HS-5 (cell line): Measurements from ENCODE around the gene KCTD13.
"Not testable (repeated sequence)": the region's sequence is repeated elsewhere in the genome, so short reads cannot be mapped to it uniquely, and the experiment has no call there.

ENCODE experiments used
- DNase-seq: peaks from one replicate; pipeline ENCODE4 v3.0.0-alpha.2; 2012; ENCODE audit warnings: low read depth

The KCTD13 gene

GRCh38 chr16:29877266-29877961, 48.6 kb downstream of the KCTD13 start:
- no peak for DNase-seq

DNA sequence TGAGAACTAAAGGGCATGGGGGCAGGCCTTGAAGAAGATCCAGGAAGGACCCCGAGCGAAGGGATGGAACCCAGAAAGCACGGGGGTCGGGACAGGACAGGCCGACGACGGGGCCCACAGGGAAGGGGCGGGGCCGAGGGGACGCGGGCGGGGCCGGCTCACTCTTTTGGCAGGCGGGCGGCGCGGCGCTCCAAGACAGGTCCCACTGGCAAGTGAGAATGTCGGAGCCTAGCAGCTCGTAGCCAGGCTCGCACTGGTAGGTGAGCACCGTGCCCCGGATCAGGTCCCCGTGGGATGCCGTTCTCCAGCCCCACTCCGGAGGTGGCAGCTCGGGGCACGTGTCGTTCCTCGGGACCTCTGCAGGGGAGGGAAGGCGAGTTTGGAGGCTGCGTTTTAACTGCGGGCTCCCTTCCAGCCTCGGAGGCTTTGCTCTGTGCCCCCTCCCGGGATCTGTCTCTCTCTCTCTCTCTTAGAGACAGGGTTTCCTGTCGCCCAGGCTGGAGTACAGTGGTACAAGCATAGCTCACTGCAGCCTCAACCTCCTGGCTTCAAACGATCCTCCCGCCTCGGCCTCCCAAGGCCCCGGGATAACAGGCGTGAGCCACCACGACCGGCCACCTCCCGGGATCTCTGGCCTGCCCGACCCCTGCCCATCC, 49.3 kb downstream of the KCTD13 start:
- DNase-seq, result no peak

- no peak for DNase-seq
These were observed 49.8 kb downstream of the KCTD13 start for GRCh38 chr16:29876217-29876593.

- no peak for DNase-seq
These were observed 50.8 kb downstream of the KCTD13 start for GRCh38 chr16:29875206-29875605.

DNA sequence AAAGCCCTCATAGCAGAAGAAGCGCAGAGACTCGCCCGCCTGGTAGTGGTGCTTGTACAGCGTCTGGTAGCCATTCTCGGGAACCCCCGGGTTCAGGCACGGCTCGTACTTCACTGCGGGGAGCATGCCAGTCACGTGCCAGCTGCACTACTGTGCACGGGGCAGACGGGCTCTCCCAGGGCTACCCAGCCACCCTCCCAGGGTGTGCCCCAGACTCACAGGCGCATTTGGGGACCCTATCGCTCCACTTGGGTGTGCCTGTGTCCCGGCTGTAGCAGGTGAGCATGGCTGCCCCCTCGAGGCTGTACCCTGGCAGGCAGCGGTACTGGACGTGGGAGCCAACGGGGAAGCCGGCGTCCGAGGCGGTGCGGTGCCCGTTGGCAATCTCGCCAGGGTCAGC, 52.7 kb downstream of the KCTD13 start:
- DNase-seq, result no peak

GRCh38 chr16:29871822-29872546, 54.0 kb downstream of the KCTD13 start:
- DNase-seq, result no peak

DNA sequence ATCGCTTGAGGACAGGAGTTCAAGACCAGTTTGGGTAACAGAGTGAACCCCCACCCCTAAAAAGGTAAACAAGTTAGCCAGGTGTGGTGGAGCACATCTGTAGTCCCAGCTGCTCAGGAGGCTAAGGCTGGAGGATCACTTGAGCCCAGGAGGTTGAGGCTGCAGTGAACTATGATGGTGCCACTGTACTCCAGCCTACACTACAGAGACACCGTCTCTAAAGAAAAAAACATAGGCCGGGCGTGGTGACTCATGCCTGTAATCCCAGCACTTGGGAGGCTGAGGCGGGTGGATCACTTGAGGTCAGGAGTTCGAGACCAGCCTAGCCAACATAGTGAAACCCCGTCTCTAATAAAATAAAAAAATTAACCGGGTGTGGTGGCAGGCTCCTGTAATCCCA, 57.0 kb downstream of the KCTD13 start:
- not testable (repeated sequence) for DNase-seq

GRCh38 chr16:29868396-29869009, 57.5 kb downstream of the KCTD13 start:
- no peak for DNase-seq

- no peak for DNase-seq
These were observed 61.8 kb downstream of the KCTD13 start for GRCh38 chr16:29864205-29864604.

- no peak for DNase-seq
These were observed 62.4 kb downstream of the KCTD13 start for GRCh38 chr16:29863669-29863984.

- DNase-seq, result peak; percentile 99
These were observed 63.0 kb downstream of the KCTD13 start, which contains the start of gene CDIPT for GRCh38 chr16:29862884-29863668. TSS of gene CDIPT (minus strand) at chr16:29863226. CDS start at chr16:29862857, 369 bp downstream.

DNA sequence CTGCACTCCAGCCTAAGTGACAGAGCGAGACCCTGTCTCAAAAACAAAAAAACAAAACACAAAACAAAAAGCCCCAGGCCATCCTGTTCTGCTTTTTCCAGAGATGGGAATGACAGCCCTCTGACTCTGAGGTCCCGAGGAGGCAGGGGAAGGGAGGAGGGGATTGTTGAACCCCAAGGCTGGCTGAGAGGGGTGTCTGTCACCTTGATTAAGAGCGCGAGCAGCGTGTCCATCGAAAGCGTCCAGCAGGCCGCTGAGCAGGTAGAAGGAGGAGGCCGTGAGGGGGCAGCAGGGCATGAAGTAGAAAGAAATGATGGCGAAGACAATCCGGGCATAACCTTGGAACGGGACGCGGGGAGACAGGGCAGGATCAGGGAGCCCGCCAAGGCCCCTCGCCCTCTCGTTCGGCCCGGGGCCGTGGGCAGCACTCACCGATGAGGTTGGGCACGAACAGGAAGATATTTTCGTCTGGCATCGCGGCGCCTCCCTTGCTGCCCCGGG, 63.6 kb downstream of the KCTD13 start:
- no peak for DNase-seq

- DNase-seq, result no peak
These were observed 65.8 kb downstream of the KCTD13 start for GRCh38 chr16:29860218-29860617.

DNA sequence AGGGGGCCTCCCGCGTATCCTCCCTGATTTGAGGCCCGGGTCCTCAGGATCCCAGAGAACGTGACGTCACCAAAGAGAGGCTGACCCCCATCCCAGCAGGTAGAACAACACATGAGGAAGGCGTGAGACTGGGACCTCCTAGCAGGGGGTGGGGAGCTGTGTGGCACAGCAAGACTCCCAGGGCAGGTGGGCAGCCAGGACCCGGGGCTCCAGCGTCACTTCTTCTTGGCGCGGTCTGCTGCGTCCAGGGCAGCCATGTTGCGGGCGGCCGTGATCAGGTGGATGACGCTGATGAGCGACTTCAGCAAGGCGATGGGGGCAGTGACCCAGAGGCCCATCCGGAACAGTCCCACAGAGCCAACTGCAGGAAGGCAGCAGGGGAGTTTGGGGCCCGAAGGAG, 67.1 kb downstream of the KCTD13 start:
- no peak for DNase-seq

DNA sequence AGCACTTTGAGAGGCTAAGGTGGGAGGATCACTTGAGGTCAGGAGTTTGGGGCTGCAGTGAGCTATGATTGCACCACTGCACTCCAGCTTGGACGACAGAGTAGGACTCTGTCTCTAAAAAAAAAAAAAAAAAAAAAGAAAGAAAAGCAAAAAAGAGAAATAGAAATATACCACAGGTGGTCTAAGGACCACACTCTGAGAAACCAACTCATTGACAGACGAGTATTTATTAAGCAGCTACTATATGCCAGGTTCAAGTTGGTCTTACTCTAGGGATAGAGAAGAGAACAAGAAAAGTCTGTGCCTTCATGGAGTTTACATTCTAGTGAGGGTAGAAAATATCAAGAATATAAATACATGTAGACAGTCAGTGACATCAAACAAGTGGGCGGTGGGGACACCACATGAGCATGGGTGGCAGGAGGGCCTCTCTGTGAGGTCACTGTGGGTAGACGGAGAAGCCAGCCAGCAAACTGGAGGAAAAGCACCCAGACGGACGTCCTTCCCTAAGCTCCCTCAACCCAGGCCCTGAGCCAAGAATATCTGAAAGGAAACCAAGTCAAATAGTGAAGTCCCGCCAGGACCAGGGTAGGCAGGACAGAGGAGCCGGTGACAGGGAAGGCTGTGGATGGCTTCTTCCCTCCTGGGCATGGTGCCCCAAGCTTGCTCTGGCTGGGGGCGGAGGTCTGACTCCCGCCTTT, 67.7 kb downstream of the KCTD13 start:
- no peak for DNase-seq

DNA sequence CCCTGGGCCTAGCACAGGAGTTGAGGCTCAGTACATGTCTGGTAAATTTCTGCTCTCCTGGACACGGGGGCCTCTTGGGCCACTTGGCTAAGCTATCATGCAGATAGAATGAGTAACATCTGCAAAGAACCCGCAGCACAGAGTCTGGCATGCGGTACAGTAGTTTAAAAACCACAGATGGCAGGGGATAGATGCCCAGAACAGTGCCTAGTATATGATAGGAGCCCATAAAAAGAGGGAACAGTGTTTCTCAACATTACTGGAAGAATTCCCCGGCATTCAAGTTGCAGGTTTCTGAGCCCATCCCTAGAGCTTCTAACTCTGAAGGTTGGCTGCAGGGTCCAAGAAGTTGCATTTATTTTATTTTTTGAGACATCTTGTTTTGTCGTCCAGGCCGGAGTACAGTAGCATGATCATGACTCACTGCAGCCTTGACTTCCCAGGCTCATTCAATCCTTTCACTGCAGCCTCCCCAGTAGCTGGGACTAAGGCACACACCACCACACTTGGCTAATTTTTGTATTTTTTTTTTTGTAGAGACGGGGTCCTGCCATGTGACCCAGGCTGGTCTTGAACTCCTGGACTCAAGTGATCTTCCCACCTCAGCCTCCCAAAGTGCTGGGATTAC, 68.8 kb downstream of the KCTD13 start:
- peak; percentile 25 for DNase-seq
